Stimulated activated CD8-positive, alpha-beta memory T cell treated with anti-CD3 and anti-CD28 coated beads, Interleukin-4, amount 100 ng/mL, for 48 hours (primary cell): ENCODE measurements around the gene PRR5L.
"Not testable (repeated sequence)": the region's sequence is repeated elsewhere in the genome, so short reads cannot be mapped to it uniquely, and the experiment has no call there.

Experiments used
- DNase-seq: peaks from one replicate; pipeline ENCODE4 v3.0.0-alpha.2; 2020

The PRR5L gene

GRCh38 chr11:36469881-36470802, 174.1 kb downstream of the PRR5L start:
- DNase-seq: no peak

GRCh38 chr11:36471577-36471976, 175.5 kb downstream of the PRR5L start:
- DNase-seq: no peak

- no peak for DNase-seq
These were observed 179.1 kb downstream of the PRR5L start for GRCh38 chr11:36475192-36475591.

- DNase-seq: no peak
These were observed 182.7 kb downstream of the PRR5L start for GRCh38 chr11:36478700-36479329.

GRCh38 chr11:36480833-36481232, 184.7 kb downstream of the PRR5L start:
- no peak for DNase-seq

GRCh38 chr11:36483042-36483441, 187.0 kb downstream of the PRR5L start:
- not testable (repeated sequence) for DNase-seq

GRCh38 chr11:36485298-36486002, 189.4 kb downstream of the PRR5L start:
- DNase-seq: no peak

GRCh38 chr11:36487619-36488018, 191.5 kb downstream of the PRR5L start:
- no peak for DNase-seq

GRCh38 chr11:36488096-36488495, 192.0 kb downstream of the PRR5L start:
- DNase-seq: no peak

GRCh38 chr11:36490026-36490806, 194.1 kb downstream of the PRR5L start:
- no peak for DNase-seq

- no peak for DNase-seq
These were observed 196.7 kb downstream of the PRR5L start for GRCh38 chr11:36492724-36493304.

GRCh38 chr11:36493332-36493731, 197.2 kb downstream of the PRR5L start:
- no peak for DNase-seq

- DNase-seq: no peak
These were observed 202.6 kb downstream of the PRR5L start for GRCh38 chr11:36498721-36499120.

GRCh38 chr11:36499315-36499714, 203.2 kb downstream of the PRR5L start:
- DNase-seq: no peak

- no peak for DNase-seq
These were observed 204.2 kb downstream of the PRR5L start for GRCh38 chr11:36500315-36500721.

GRCh38 chr11:36501236-36501635, 205.1 kb downstream of the PRR5L start:
- DNase-seq: no peak

GRCh38 chr11:36507824-36508489, 211.9 kb downstream of the PRR5L start:
- no peak for DNase-seq

- no peak for DNase-seq
These were observed 212.7 kb downstream of the PRR5L start for GRCh38 chr11:36508743-36509142.

- no peak for DNase-seq
These were observed 213.1 kb downstream of the PRR5L start for GRCh38 chr11:36509201-36509639.

GRCh38 chr11:36509694-36510593, 213.9 kb downstream of the PRR5L start, which contains the start of gene TRAF6:
Gene TRAF6, minus strand, starts transcription at chr11:36510272. Its CDS starts 8,757 bp downstream, at chr11:36501515.
- DNase-seq: peak; percentile 97

- DNase-seq: no peak
These were observed 214.5 kb downstream of the PRR5L start for GRCh38 chr11:36510594-36510942.
